RWPE1 (cell line): Measurements from ENCODE around the gene GRIK2.

Experiments
- CTCF ChIA-PET: fragments of 350-600 bp; sonication (Branson Sonifier 250); formaldehyde crosslinking; extraction: SDS; loops from one replicate; lab custom pipeline; 2021; lab: Yijun Ruan, JAX
- POLR2A ChIA-PET: fragments of 400-600 bp; formaldehyde crosslinking; extraction: SDS; loops from one replicate; lab custom pipeline; 2020; ENCODE audit warnings: antibody characterized with exemption; ENCODE audit not compliant: low non-redundant PET; lab: Yijun Ruan, JAX
- DNase-seq: peaks from one replicate; pipeline ENCODE4 v3.0.0; 2012; ENCODE audit warnings: low spot score
- H3K27ac ChIP-seq: fragments of 450-650 bp; 2 replicates; pipeline ENCODE4 v1.5.1; 2017
- CTCF ChIP-seq: fragments of 450-650 bp; conservative IDR thresholded peaks from 2 replicates; pipeline ENCODE4 v1.5.1; 2017; ENCODE audit warnings: low read depth, mild to moderate bottlenecking

GRIK2 gene

GRCh38 chr6:101486124-101486523 is 92.6 kb downstream of the GRIK2 start:
- H3K27ac ChIP-seq: no peak overlapping the region
- ChIA-PET CTCF (no interaction called here), POLR2A (no interaction called here)
- TF ChIP-seq CTCF: no peak
- DNase-seq: no peak

- no peak for TF ChIP-seq CTCF
- DNase-seq: no peak
- CTCF ChIA-PET: no interaction called here
- no peak overlapping the region for H3K27ac ChIP-seq
- POLR2A ChIA-PET: no interaction called here
These were observed 93.2 kb downstream of the GRIK2 start for GRCh38 chr6:101486726-101487125.

GRCh38 chr6:101489456-101489855 is 95.9 kb downstream of the GRIK2 start:
- no peak for DNase-seq
- no peak overlapping the region for H3K27ac ChIP-seq
- ChIA-PET CTCF (no interaction called here), POLR2A (no interaction called here)
- no peak for TF ChIP-seq CTCF

GRCh38 chr6:101490857-101491256 is 97.3 kb downstream of the GRIK2 start:
- CTCF ChIA-PET: no interaction called here
- POLR2A ChIA-PET: no interaction called here
- no peak overlapping the region for H3K27ac ChIP-seq
- DNase-seq: no peak
- TF ChIP-seq CTCF: no peak

- POLR2A ChIA-PET: no interaction called here
- TF ChIP-seq CTCF: no peak
- no peak overlapping the region for H3K27ac ChIP-seq
- CTCF ChIA-PET: no interaction called here
- DNase-seq: no peak
These were observed 109.3 kb downstream of the GRIK2 start for GRCh38 chr6:101502818-101503217.

- no peak overlapping the region for H3K27ac ChIP-seq
- DNase-seq: no peak
- no peak for TF ChIP-seq CTCF
- ChIA-PET POLR2A (no interaction called here), CTCF (no interaction called here)
These were observed 116.0 kb downstream of the GRIK2 start for GRCh38 chr6:101509536-101509935.

GRCh38 chr6:101513181-101513580 is 119.7 kb downstream of the GRIK2 start:
- H3K27ac ChIP-seq: no peak overlapping the region

More at GRCh38 chr6:101513181-101513580, 119.7 kb downstream of the GRIK2 start:
- TF ChIP-seq CTCF: no peak
- CTCF ChIA-PET: no interaction called here
- no peak for DNase-seq
- POLR2A ChIA-PET: no interaction called here
